Activated naive CD8-positive, alpha-beta T cell (primary cell): ENCODE results near the gene ITGAV.

Experiments
- H3K27ac Mint-ChIP-seq: one replicate; pipeline ENCODE4 v1.8.0; 2021; ENCODE audit warnings: mixed read lengths
- H3K27me3 Mint-ChIP-seq: one replicate; pipeline ENCODE4 v1.8.0; 2021; ENCODE audit warnings: mixed read lengths
- H3K36me3 Mint-ChIP-seq: one replicate; pipeline ENCODE4 v1.8.0; 2021; ENCODE audit warnings: mixed read lengths
- H3K4me1 Mint-ChIP-seq: one replicate; pipeline ENCODE4 v1.8.0; 2021; ENCODE audit warnings: low read depth, mixed read lengths
- H3K4me3 Mint-ChIP-seq: one replicate; pipeline ENCODE4 v1.8.0; 2021; ENCODE audit warnings: mild to moderate bottlenecking, mixed read lengths
- H3K9me3 Mint-ChIP-seq: one replicate; pipeline ENCODE4 v1.8.0; 2021; ENCODE audit warnings: low read depth, mixed read lengths

The ITGAV gene

GRCh38 chr2:186696290-186696689, 106.4 kb downstream of the ITGAV start:
- Mint-ChIP-seq H3K27me3 (peaks cover 39% of the 10 kb centered on the region), H3K4me1 (peaks cover 8% of the 10 kb centered on the region), H3K27ac (no peak overlapping the region), H3K36me3 (no peaks in the 10 kb centered on the region), H3K4me3 (no peak overlapping the region), H3K9me3 (no peaks in the 10 kb centered on the region)

- Mint-ChIP-seq H3K4me1 (peaks cover 8% of the 10 kb centered on the region), H3K36me3 (no peaks in the 10 kb centered on the region), H3K9me3 (no peaks in the 10 kb centered on the region), H3K27me3 (peaks cover 42% of the 10 kb centered on the region), H3K27ac (no peak overlapping the region), H3K4me3 (no peak overlapping the region)
Measured at GRCh38 chr2:186696804-186697203, 106.9 kb downstream of the ITGAV start.

GRCh38 chr2:186697536-186697935, 107.7 kb downstream of the ITGAV start:
- no peaks in the 10 kb centered on the region for H3K36me3 Mint-ChIP-seq
- no peaks in the 10 kb centered on the region for H3K9me3 Mint-ChIP-seq
- H3K4me1 Mint-ChIP-seq = peaks cover 8% of the 10 kb centered on the region
- H3K27me3 Mint-ChIP-seq = peaks cover 41% of the 10 kb centered on the region
- no peak overlapping the region for H3K27ac Mint-ChIP-seq
- no peak overlapping the region for H3K4me3 Mint-ChIP-seq

GRCh38 chr2:186699742-186700141, 109.9 kb downstream of the ITGAV start:
- Mint-ChIP-seq H3K36me3 (no peaks in the 10 kb centered on the region), H3K9me3 (no peaks in the 10 kb centered on the region), H3K4me3 (no peak overlapping the region), H3K27me3 (peaks cover 30% of the 10 kb centered on the region), H3K27ac (no peak overlapping the region), H3K4me1 (peaks cover 3% of the 10 kb centered on the region)

GRCh38 chr2:186702006-186702405, 112.2 kb downstream of the ITGAV start:
- Mint-ChIP-seq H3K27me3 (peaks cover 14% of the 10 kb centered on the region), H3K4me3 (no peak overlapping the region), H3K9me3 (no peaks in the 10 kb centered on the region), H3K27ac (no peak overlapping the region), H3K36me3 (no peaks in the 10 kb centered on the region), H3K4me1 (no peaks in the 10 kb centered on the region)

- Mint-ChIP-seq H3K27ac (no peak overlapping the region), H3K4me3 (no peak overlapping the region)
Measured at GRCh38 chr2:186702501-186702900, 112.6 kb downstream of the ITGAV start.

GRCh38 chr2:186704897-186705296, 115.0 kb downstream of the ITGAV start:
- Mint-ChIP-seq H3K27ac (no peak overlapping the region), H3K4me3 (no peak overlapping the region), H3K36me3 (no peaks in the 10 kb centered on the region), H3K4me1 (no peaks in the 10 kb centered on the region), H3K27me3 (peaks cover 9% of the 10 kb centered on the region), H3K9me3 (no peaks in the 10 kb centered on the region)

More at GRCh38 chr2:186702501-186702900, 112.6 kb downstream of the ITGAV start:
- Mint-ChIP-seq H3K9me3 (no peaks in the 10 kb centered on the region), H3K36me3 (no peaks in the 10 kb centered on the region), H3K4me1 (no peaks in the 10 kb centered on the region), H3K27me3 (peaks cover 14% of the 10 kb centered on the region)

GRCh38 chr2:186709529-186710450, 119.9 kb downstream of the ITGAV start:
- no peaks in the 10 kb centered on the region for H3K4me1 Mint-ChIP-seq
- no peaks in the 10 kb centered on the region for H3K27me3 Mint-ChIP-seq
- no peaks in the 10 kb centered on the region for H3K36me3 Mint-ChIP-seq
- H3K27ac Mint-ChIP-seq = no peak overlapping the region
- H3K4me3 Mint-ChIP-seq = no peak overlapping the region
- no peaks in the 10 kb centered on the region for H3K9me3 Mint-ChIP-seq

- no peaks in the 10 kb centered on the region for H3K9me3 Mint-ChIP-seq
- no peak overlapping the region for H3K4me3 Mint-ChIP-seq
- H3K36me3 Mint-ChIP-seq = no peaks in the 10 kb centered on the region
- no peak overlapping the region for H3K27ac Mint-ChIP-seq
- H3K27me3 Mint-ChIP-seq = no peaks in the 10 kb centered on the region
- no peaks in the 10 kb centered on the region for H3K4me1 Mint-ChIP-seq
Measured at GRCh38 chr2:186713691-186714090, 123.8 kb downstream of the ITGAV start.

GRCh38 chr2:186714611-186715010, 124.8 kb downstream of the ITGAV start:
- no peaks in the 10 kb centered on the region for H3K9me3 Mint-ChIP-seq
- no peaks in the 10 kb centered on the region for H3K36me3 Mint-ChIP-seq
- H3K4me3 Mint-ChIP-seq = no peak overlapping the region
- H3K4me1 Mint-ChIP-seq = no peaks in the 10 kb centered on the region
- no peaks in the 10 kb centered on the region for H3K27me3 Mint-ChIP-seq
- no peak overlapping the region for H3K27ac Mint-ChIP-seq

GRCh38 chr2:186716004-186716403, 126.1 kb downstream of the ITGAV start:
- Mint-ChIP-seq H3K36me3 (no peaks in the 10 kb centered on the region), H3K27me3 (peaks cover 1% of the 10 kb centered on the region), H3K4me3 (no peak overlapping the region), H3K9me3 (no peaks in the 10 kb centered on the region), H3K4me1 (no peaks in the 10 kb centered on the region), H3K27ac (no peak overlapping the region)

GRCh38 chr2:186716899-186717298, 127.0 kb downstream of the ITGAV start:
- no peaks in the 10 kb centered on the region for H3K36me3 Mint-ChIP-seq
- H3K27ac Mint-ChIP-seq = no peak overlapping the region
- no peaks in the 10 kb centered on the region for H3K4me1 Mint-ChIP-seq
- no peak overlapping the region for H3K4me3 Mint-ChIP-seq
- no peaks in the 10 kb centered on the region for H3K9me3 Mint-ChIP-seq
- peaks cover 1% of the 10 kb centered on the region for H3K27me3 Mint-ChIP-seq

- Mint-ChIP-seq H3K36me3 (no peaks in the 10 kb centered on the region), H3K4me1 (no peaks in the 10 kb centered on the region), H3K4me3 (no peak overlapping the region), H3K9me3 (no peaks in the 10 kb centered on the region), H3K27me3 (peaks cover 1% of the 10 kb centered on the region), H3K27ac (no peak overlapping the region)
Measured at GRCh38 chr2:186717320-186718007, 127.6 kb downstream of the ITGAV start.

GRCh38 chr2:186718122-186718521, 128.3 kb downstream of the ITGAV start:
- H3K27me3 Mint-ChIP-seq = peaks cover 1% of the 10 kb centered on the region
- H3K36me3 Mint-ChIP-seq = no peaks in the 10 kb centered on the region
- no peak overlapping the region for H3K27ac Mint-ChIP-seq
- H3K9me3 Mint-ChIP-seq = no peaks in the 10 kb centered on the region
- H3K4me3 Mint-ChIP-seq = no peak overlapping the region
- H3K4me1 Mint-ChIP-seq = no peaks in the 10 kb centered on the region

- Mint-ChIP-seq H3K9me3 (no peaks in the 10 kb centered on the region), H3K36me3 (no peaks in the 10 kb centered on the region), H3K4me3 (no peak overlapping the region), H3K27ac (no peak overlapping the region), H3K4me1 (no peaks in the 10 kb centered on the region), H3K27me3 (peaks cover 1% of the 10 kb centered on the region)
Measured at GRCh38 chr2:186718903-186719302, 129.0 kb downstream of the ITGAV start.
